ENCODE measurements around the gene NUP188. TPM values are rescaled to one million over a fixed set of nuclear protein-coding genes. Genes with fewer than 3 reads are reported as not detected.
A peak's percentile ranks its signal among the peaks of the same experiment; 100 is the strongest.

NUP188 gene
- total and polyA plus RNA-seq, 2 of the 13 experiments (the other 11 are each of a cell fraction or from before 2014, with no cell fraction given), result 28.0 to 38.5 TPM

GRCh38 chr9:128940271-128940921, 7.1 kb upstream of the NUP188 start (continued):
- 0 out of 2 replicates have a peak, but pooled peaks have one; percentile 12 for TF ChIP-seq PAXIP1 (CRISPR knock-in tag; conservative IDR thresholded peaks at IDR 0.05)
- peak; percentile 82 for TF ChIP-seq RXRA (CRISPR knock-in tag; IDR thresholded peaks at IDR 0.05)

- DNase-seq (ENCODE audit: low spot score), result no peak
- ATAC-seq, result peak; percentile 9; the same call in 2 of the 3 replicates
- in situ Hi-C loops (cut with HindIII; ENCODE audit: extremely low pct_ligation_motif_present, low pct_unique_long_range_greater_than_20kb), result no loop called here
- Histone ChIP-seq H3K79me2 (ENCODE audit: insufficient read depth, low read length) (peaks cover 7% of the 10 kb centered on the region), H3K36me3 (replicated peaks in 1 of 2; ENCODE audit: control insufficient read depth in 1 of 2, insufficient read depth in 2 of 2, low read length in 2 of 2) (peaks cover 0 to 2% of the 10 kb centered on the region in 2 experiments; a peak in 1 of 5 replicates), H3K27me3 (ENCODE audit: control insufficient read depth in 1 of 2, insufficient read depth in 2 of 2, low read length in 2 of 2) (no peaks in the 10 kb centered on the region), H3K27ac (ENCODE audit: extremely low read length, insufficient read depth, low read length) (peak overlapping the region; percentile 20), H3K4me3 (replicated peaks in 1 of 3; ENCODE audit: insufficient read depth in 1 of 3, low read depth in 2 of 3, low read length in 3 of 3) (no peak overlapping the region), H2AFZ (ENCODE audit: low read length) (no peak overlapping the region), H3K4me1 (ENCODE audit: insufficient read depth, low read length) (peaks cover 49% of the 10 kb centered on the region), H4K20me1 (ENCODE audit: insufficient read depth, low read length) (no peaks in the 10 kb centered on the region), H3K4me2 (ENCODE audit: low read depth, low read length) (no peak overlapping the region), H3K9ac (ENCODE audit: insufficient read depth, low read depth, low read length) (no peak overlapping the region), H3K9me3 (ENCODE audit: low read length) (no peaks in the 10 kb centered on the region)
- no TSS peak for BruUV-seq (replicated peaks)
- 97% methylated on average over 9 of the region's 12 CpGs for WGBS (ENCODE audit: low lambda C conversion rate)
- intact Hi-C loops (cut with micrococcal nuclease; ENCODE audit: unreplicated experiment), result no loop called here
- FAIRE-seq, result no peak
- POLR2A ChIA-PET, result no interaction called here
- CTCF ChIA-PET (ENCODE audit: low intra/inter-chr PET ratio, low total read pairs), result interaction anchor here (1.1 kb wide), 1 partner anchor 14 kb away, joined by 3 read pairs; no protein-coding TSS in a partner anchor
- 0 out of 2 replicates have a peak, but pooled peaks have one; percentile 1 for TF ChIP-seq PAXIP1 (CRISPR knock-in tag; conservative IDR thresholded peaks at IDR 0.05)
- TF ChIP-seq ZBTB33 (CRISPR knock-in tag; IDR thresholded peaks at IDR 0.05), result 0 out of 2 replicates have a peak, but pooled peaks have one; percentile 27
- no peak for TF ChIP-seq TAF15 (IDR thresholded peaks at IDR 0.05; ENCODE audit: low read depth, low read length, poor library complexity, severe bottlenecking)
These were observed 6.3 kb upstream of the NUP188 start for GRCh38 chr9:128940946-128941755.

Measured in HepG2 (cell line).